ENCODE measurements around the gene PCAT6. TPM values are rescaled to one million over a fixed set of nuclear protein-coding genes. Genes with fewer than 3 reads are reported as not detected.
"Not testable (repeated sequence)": the region's sequence is repeated elsewhere in the genome, so short reads cannot be mapped to it uniquely, and the experiment has no call there.

PCAT6 gene
- total RNA-seq, result 0.83 and 1.4 TPM in 2 replicates

- intact Hi-C loops (cut with micrococcal nuclease), result loop anchor here (1.0 to 2.0 kb wide), 5 partner anchors 42 to 216 kb away; partner anchors contain the start of genes ADIPOR1, PPFIA4, RABIF and TMEM183A
- Mint-ChIP-seq H3K27me3 (peaks cover 22% of the 10 kb centered on the region), H3K4me1 (peaks cover 31% of the 10 kb centered on the region), H3K9me3 (no peaks in the 10 kb centered on the region), H3K27ac (peak within 1 kb of the TSS; percentile 79), H3K4me3 (peak within 1 kb of the TSS; percentile 85), H3K36me3 (ENCODE audit: low read depth) (peaks cover 4% of the 10 kb centered on the region)
- DNase-seq, result peak; percentile 97
Observed at GRCh38 chr1:202810615-202811295, at the start of gene PCAT6. Gene PCAT6, plus strand, starts transcription at chr1:202810954.

DNA sequence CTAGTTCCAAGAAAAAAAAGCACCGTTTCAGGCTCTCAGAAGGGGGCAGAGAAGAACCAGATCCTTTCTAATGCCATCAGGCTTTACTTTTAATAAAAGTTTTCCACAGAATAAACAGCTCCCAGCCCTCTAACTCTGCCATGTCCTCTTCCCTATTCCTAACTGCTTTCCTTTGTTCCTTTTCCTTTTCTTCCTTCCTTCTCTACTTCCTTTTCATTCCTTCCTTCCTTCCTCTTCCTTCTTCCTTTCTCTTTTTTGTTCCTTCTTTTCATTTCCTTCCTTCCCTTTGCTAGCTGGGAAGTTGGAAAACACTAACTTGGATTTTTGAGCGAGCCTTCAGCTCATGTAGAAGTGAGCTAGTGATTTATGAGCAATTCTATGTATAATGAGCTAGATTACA, 48.7 kb upstream of the PCAT6 start:
- intact Hi-C loops (cut with micrococcal nuclease), result no loop called here
- H3K36me3 Mint-ChIP-seq (ENCODE audit: low read depth), result peaks cover 70% of the 10 kb centered on the region
- H3K27me3 Mint-ChIP-seq, result no peaks in the 10 kb centered on the region
- no peak for DNase-seq
- no peak overlapping the region for H3K4me3 Mint-ChIP-seq
- peak overlapping the region; percentile 51 for H3K27ac Mint-ChIP-seq
- no peaks in the 10 kb centered on the region for H3K9me3 Mint-ChIP-seq
- peaks cover 10% of the 10 kb centered on the region for H3K4me1 Mint-ChIP-seq

DNA sequence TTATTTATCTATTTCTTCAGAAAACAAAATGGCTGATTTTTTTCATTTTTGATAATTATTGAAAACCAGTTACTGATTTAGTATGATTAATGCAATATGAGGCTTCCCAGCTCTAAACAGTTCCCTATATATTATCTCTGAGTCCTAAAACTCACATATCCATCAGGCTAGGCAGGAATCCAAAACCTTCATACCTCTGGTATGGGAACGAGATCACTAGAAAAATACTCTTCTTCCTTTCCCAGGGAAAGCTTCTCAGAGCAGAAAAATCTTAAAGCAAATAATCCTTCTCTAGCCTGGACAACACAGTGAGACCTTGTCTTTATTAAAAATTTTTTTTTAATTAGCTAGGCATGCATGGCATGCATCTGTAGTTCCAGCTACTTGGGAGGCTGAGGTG, 45.0 kb upstream of the PCAT6 start:
- intact Hi-C loops (cut with micrococcal nuclease), result no loop called here
- Mint-ChIP-seq H3K4me1 (peaks cover 10% of the 10 kb centered on the region), H3K4me3 (no peak overlapping the region), H3K36me3 (ENCODE audit: low read depth) (peaks cover 64% of the 10 kb centered on the region), H3K27me3 (no peaks in the 10 kb centered on the region), H3K9me3 (no peaks in the 10 kb centered on the region), H3K27ac (no peak overlapping the region)
- no peak for DNase-seq

DNA sequence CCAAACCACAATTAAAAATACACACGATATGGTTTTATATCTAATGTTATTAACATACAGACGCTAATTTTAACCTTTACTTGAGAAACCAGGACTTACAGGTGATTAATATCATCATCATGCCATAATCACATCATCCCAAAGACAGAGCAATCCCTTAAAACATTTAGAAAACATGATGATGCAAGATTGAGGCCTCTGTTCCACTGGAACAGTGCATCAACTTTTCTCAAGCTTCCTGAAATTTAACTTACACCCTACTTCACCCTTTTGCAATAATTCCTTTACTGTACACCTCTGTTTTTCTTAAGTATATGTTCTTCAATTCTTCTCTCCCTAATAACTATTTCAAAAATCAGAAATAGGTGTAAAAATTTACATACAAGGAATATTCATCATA, 40.6 kb upstream of the PCAT6 start:
- Mint-ChIP-seq H3K36me3 (ENCODE audit: low read depth) (peaks cover 59% of the 10 kb centered on the region), H3K27ac (no peak overlapping the region), H3K9me3 (no peaks in the 10 kb centered on the region), H3K27me3 (no peaks in the 10 kb centered on the region), H3K4me3 (no peak overlapping the region), H3K4me1 (peaks cover 3% of the 10 kb centered on the region)
- DNase-seq, result no peak
- intact Hi-C loops (cut with micrococcal nuclease), result no loop called here

- no peak for DNase-seq
- Mint-ChIP-seq H3K27me3 (no peaks in the 10 kb centered on the region), H3K27ac (no peak overlapping the region), H3K4me3 (no peak overlapping the region), H3K4me1 (peaks cover 17% of the 10 kb centered on the region), H3K36me3 (ENCODE audit: low read depth) (peaks cover 6% of the 10 kb centered on the region), H3K9me3 (no peaks in the 10 kb centered on the region)
- intact Hi-C loops (cut with micrococcal nuclease), result no loop called here
Observed at GRCh38 chr1:202781180-202781579, 29.6 kb upstream of the PCAT6 start.

DNA sequence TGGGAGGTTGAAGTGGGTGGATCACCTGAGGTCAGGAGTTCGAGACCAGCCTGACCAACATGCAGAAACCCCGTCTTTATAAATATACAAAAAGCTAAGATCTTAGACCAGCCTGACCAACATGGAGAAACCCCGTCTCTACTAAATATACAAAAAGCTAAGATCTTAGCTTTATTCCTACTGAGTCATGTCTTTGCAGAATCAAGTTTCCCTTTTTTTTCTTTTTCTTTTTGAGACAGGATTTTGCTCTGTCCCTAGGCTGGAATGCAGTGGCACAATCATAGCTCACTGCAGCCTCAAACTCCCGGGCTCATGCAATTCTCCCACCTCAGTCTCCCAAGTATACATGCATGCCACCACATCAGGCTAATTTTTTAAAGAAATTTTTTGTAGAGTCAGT, 23.9 kb upstream of the PCAT6 start:
- H3K27ac Mint-ChIP-seq, result no peak overlapping the region
- H3K4me1 Mint-ChIP-seq, result peaks cover 15% of the 10 kb centered on the region
- intact Hi-C loops (cut with micrococcal nuclease), result no loop called here
- H3K4me3 Mint-ChIP-seq, result no peak overlapping the region
- peaks cover 14% of the 10 kb centered on the region for H3K36me3 Mint-ChIP-seq (ENCODE audit: low read depth)
- H3K9me3 Mint-ChIP-seq, result peaks cover 2% of the 10 kb centered on the region
- DNase-seq, result no peak
- H3K27me3 Mint-ChIP-seq, result no peaks in the 10 kb centered on the region

- H3K27me3 Mint-ChIP-seq, result no peaks in the 10 kb centered on the region
- peaks cover 16% of the 10 kb centered on the region for H3K4me1 Mint-ChIP-seq
- intact Hi-C loops (cut with micrococcal nuclease), result no loop called here
- H3K4me3 Mint-ChIP-seq, result no peak overlapping the region
- DNase-seq, result no peak
- no peak overlapping the region for H3K27ac Mint-ChIP-seq
- peaks cover 16% of the 10 kb centered on the region for H3K36me3 Mint-ChIP-seq (ENCODE audit: low read depth)
- H3K9me3 Mint-ChIP-seq, result peaks cover 2% of the 10 kb centered on the region
Observed at GRCh38 chr1:202788800-202789199, 22.0 kb upstream of the PCAT6 start.

- no peak overlapping the region for H3K4me3 Mint-ChIP-seq
- no peak for DNase-seq
- no peak overlapping the region for H3K27ac Mint-ChIP-seq
- no peaks in the 10 kb centered on the region for H3K27me3 Mint-ChIP-seq
- H3K36me3 Mint-ChIP-seq (ENCODE audit: low read depth), result peaks cover 17% of the 10 kb centered on the region
- intact Hi-C loops (cut with micrococcal nuclease), result no loop called here
- H3K9me3 Mint-ChIP-seq, result peaks cover 2% of the 10 kb centered on the region
- H3K4me1 Mint-ChIP-seq, result peaks cover 18% of the 10 kb centered on the region
Observed at GRCh38 chr1:202791077-202791747, 19.5 kb upstream of the PCAT6 start.

DNA sequence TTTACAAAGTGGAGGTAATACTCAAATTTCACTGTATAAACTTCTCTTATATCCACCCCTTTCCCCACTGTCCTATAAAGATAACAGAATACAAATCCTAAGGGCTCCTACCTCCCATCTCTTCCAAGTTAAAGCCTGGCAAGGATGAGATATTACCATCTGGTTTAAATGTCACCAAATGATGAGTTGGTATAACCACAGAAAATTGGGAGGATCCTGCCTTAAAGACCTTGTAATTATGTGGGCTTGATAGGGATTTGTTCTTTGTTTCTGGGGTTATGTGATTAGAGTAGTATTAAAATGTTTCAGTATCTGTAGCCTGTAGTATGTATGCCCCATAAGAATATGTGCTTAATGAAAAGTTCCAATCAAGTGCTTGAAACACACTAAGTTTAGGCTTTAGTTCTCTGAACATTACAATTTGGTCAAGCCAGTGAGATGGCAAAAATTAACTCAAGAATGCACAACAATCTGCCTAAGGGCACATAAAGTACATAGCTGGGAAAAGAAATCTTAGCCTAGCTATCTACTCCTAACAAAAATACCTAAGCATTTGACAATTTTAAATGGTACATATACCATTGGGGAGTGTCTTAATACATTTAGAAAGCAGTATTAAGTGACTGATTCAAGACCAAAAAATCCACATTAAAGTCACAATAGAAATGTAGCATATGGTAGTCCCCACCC, 16.6 kb upstream of the PCAT6 start:
- no peak for DNase-seq
- peaks cover 16% of the 10 kb centered on the region for H3K36me3 Mint-ChIP-seq (ENCODE audit: low read depth)
- no peaks in the 10 kb centered on the region for H3K27me3 Mint-ChIP-seq
- H3K4me3 Mint-ChIP-seq, result no peak overlapping the region
- no peak overlapping the region for H3K27ac Mint-ChIP-seq
- intact Hi-C loops (cut with micrococcal nuclease), result no loop called here
- H3K9me3 Mint-ChIP-seq, result no peaks in the 10 kb centered on the region
- H3K4me1 Mint-ChIP-seq, result peaks cover 31% of the 10 kb centered on the region

- H3K4me1 Mint-ChIP-seq, result peaks cover 30% of the 10 kb centered on the region
- H3K4me3 Mint-ChIP-seq; H3K9me3 Mint-ChIP-seq; DNase-seq; H3K27me3 Mint-ChIP-seq; H3K27ac Mint-ChIP-seq; intact Hi-C loops (cut with micrococcal nuclease): not testable (repeated sequence)
- peaks cover 13% of the 10 kb centered on the region for H3K36me3 Mint-ChIP-seq (ENCODE audit: low read depth)
Observed at GRCh38 chr1:202794931-202795330, 15.8 kb upstream of the PCAT6 start.

GRCh38 chr1:202796670-202797069, 14.1 kb upstream of the PCAT6 start:
- Mint-ChIP-seq H3K27ac (no peak overlapping the region), H3K4me3 (no peak overlapping the region), H3K27me3 (no peaks in the 10 kb centered on the region), H3K9me3 (no peaks in the 10 kb centered on the region), H3K36me3 (ENCODE audit: low read depth) (peaks cover 17% of the 10 kb centered on the region), H3K4me1 (peaks cover 36% of the 10 kb centered on the region)
- DNase-seq, result no peak
- intact Hi-C loops (cut with micrococcal nuclease), result no loop called here

DNA sequence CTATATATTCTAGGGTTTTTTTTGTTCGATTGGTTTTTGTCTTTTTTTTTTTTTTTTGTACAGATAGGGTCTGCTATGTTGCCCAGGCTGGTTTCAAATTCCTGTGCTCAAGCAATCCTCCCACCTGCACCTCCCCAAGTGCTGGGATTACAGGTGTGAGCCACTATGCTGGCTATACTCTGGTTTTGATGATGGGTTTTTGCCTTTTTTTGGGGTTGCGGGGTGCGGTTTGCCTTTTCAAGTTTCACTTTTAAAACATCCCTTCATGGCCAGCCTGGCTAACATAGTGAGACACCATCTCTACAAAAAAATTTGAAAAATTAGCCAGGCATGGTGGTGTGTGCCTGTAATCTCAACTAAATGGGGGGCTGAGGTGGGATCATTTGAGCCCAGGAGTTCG, 12.5 kb upstream of the PCAT6 start:
- intact Hi-C loops (cut with micrococcal nuclease), result no loop called here
- Mint-ChIP-seq H3K27me3 (no peaks in the 10 kb centered on the region), H3K4me1 (peaks cover 46% of the 10 kb centered on the region), H3K27ac (no peak overlapping the region), H3K4me3 (no peak overlapping the region), H3K9me3 (no peaks in the 10 kb centered on the region), H3K36me3 (ENCODE audit: low read depth) (peaks cover 23% of the 10 kb centered on the region)
- DNase-seq, result peak; percentile 64

GRCh38 chr1:202798792-202799331, 11.9 kb upstream of the PCAT6 start:
- H3K4me1 Mint-ChIP-seq, result peaks cover 48% of the 10 kb centered on the region
- peaks cover 25% of the 10 kb centered on the region for H3K36me3 Mint-ChIP-seq (ENCODE audit: low read depth)
- H3K27ac Mint-ChIP-seq, result no peak overlapping the region
- no peaks in the 10 kb centered on the region for H3K27me3 Mint-ChIP-seq
- no peaks in the 10 kb centered on the region for H3K9me3 Mint-ChIP-seq
- no peak overlapping the region for H3K4me3 Mint-ChIP-seq
- DNase-seq, result no peak
- intact Hi-C loops (cut with micrococcal nuclease), result no loop called here

- peaks cover 52% of the 10 kb centered on the region for H3K4me1 Mint-ChIP-seq
- no peak for DNase-seq
- H3K9me3 Mint-ChIP-seq, result no peaks in the 10 kb centered on the region
- H3K4me3 Mint-ChIP-seq, result no peak overlapping the region
- no peak overlapping the region for H3K27ac Mint-ChIP-seq
- intact Hi-C loops (cut with micrococcal nuclease), result loop anchor here (10.0 kb wide), 1 partner anchor 636 kb away; the partner anchor contains the start of gene PTPN7
- H3K27me3 Mint-ChIP-seq, result no peaks in the 10 kb centered on the region
- peaks cover 25% of the 10 kb centered on the region for H3K36me3 Mint-ChIP-seq (ENCODE audit: low read depth)
Observed at GRCh38 chr1:202800742-202801141, 10.0 kb upstream of the PCAT6 start.

Data from activated CD4-positive, alpha-beta T cell treated with anti-CD3 and anti-CD28 coated beads, Interleukin-2, amount 10 ng/mL, durations not matched to agents 24 days and 14 days (primary cell).